CD14-positive monocyte (primary cell): ENCODE results near the gene GNPTAB. TPM values are rescaled to one million over a fixed set of nuclear protein-coding genes. Genes with fewer than 3 reads are reported as not detected.

Experiments
- DNase-seq, 3 donors: peaks; one replicate each; pipeline ENCODE4 v3.0.0-alpha.2; 2011 to 2022
- H2AFZ ChIP-seq: 2 replicates; pipeline ENCODE4 v1.6.0; 2012; ENCODE audit warnings: mild to moderate bottlenecking, low read depth, low read length, inconsistent platforms; ENCODE audit not compliant: insufficient read depth, poor library complexity, severe bottlenecking
- H3K27ac ChIP-seq, 2 donors: 1 replicate in 1 of 2; 2 replicates in 1 of 2; pipeline ENCODE4 v1.5.1; 2012 to 2013; ENCODE audit warnings: low read length in 2 of 2, control low read depth in 1 of 2, inconsistent platforms in 1 of 2, low read depth in 1 of 2, mild to moderate bottlenecking in 1 of 2
- H3K27me3 ChIP-seq, 2 donors: one replicate each; pipeline versions ENCODE4 v1.6.0 to v1.6.1; 2011 to 2013; ENCODE audit warnings: low read length in 2 of 2; ENCODE audit not compliant: control insufficient read depth in 2 of 2, insufficient read depth in 2 of 2
- H3K36me3 ChIP-seq, 2 donors: replicated peaks in 1 of 2; 1 replicate in 1 of 2; 2 replicates in 1 of 2; pipeline versions ENCODE4 v1.5.1 to v1.6.1; 2012 to 2013; ENCODE audit warnings: low read length in 2 of 2, control low read depth in 1 of 2, inconsistent platforms in 1 of 2, mild to moderate bottlenecking in 1 of 2; ENCODE audit not compliant: insufficient read depth in 2 of 2, control insufficient read depth in 1 of 2
- H3K4me1 ChIP-seq, 2 donors: 1 replicate in 1 of 2; 2 replicates in 1 of 2; pipeline versions ENCODE4 v1.5.1 to v1.6.1; 2012 to 2013; ENCODE audit warnings: low read length in 2 of 2, control low read depth in 1 of 2, inconsistent platforms in 1 of 2, mild to moderate bottlenecking in 1 of 2, moderate library complexity in 1 of 2; ENCODE audit not compliant: insufficient read depth in 2 of 2, control insufficient read depth in 1 of 2
- H3K4me2 ChIP-seq: replicated peaks from 2 replicates; pipeline ENCODE3; 2012; ENCODE audit warnings: low read length, moderate library complexity, mild to moderate bottlenecking; ENCODE audit not compliant: poor library complexity, severe bottlenecking; ENCODE audit errors: extremely low read depth
- H3K4me3 ChIP-seq, 3 experiments: fragments of 200-600 bp in 1 of 3; sonication (generic) in 1 of 3; replicated peaks in 1 of 3; 1 replicate in 2 of 3; 2 replicates in 1 of 3; pipeline ENCODE4 v1.5.1; 2011 to 2013; ENCODE audit warnings: low read length in 3 of 3, mild to moderate bottlenecking in 3 of 3, control low read depth in 2 of 3, low read depth in 2 of 3, inconsistent platforms in 1 of 3, moderate library complexity in 1 of 3
- H3K79me2 ChIP-seq: 2 replicates; pipeline ENCODE4 v1.6.0; 2012; ENCODE audit warnings: mild to moderate bottlenecking, control low read depth, inconsistent platforms, low read length, moderate library complexity; ENCODE audit not compliant: insufficient read depth
- H3K9ac ChIP-seq: 2 replicates; pipeline ENCODE4 v1.6.0; 2017; ENCODE audit warnings: low read length, mild to moderate bottlenecking; ENCODE audit not compliant: insufficient read depth, poor library complexity, severe bottlenecking
- H3K9me3 ChIP-seq, 2 donors: replicated peaks in 1 of 2; 1 replicate in 1 of 2; 2 replicates in 1 of 2; pipeline versions ENCODE4 v1.5.1 to v1.6.1; 2012 to 2013; ENCODE audit warnings: low read length in 2 of 2, control low read depth in 1 of 2; ENCODE audit not compliant: control insufficient read depth in 1 of 2, insufficient read depth in 1 of 2
- H4K20me1 ChIP-seq: 2 replicates; pipeline ENCODE4 v1.6.0; 2012; ENCODE audit warnings: mild to moderate bottlenecking, low read length, control low read depth, moderate library complexity; ENCODE audit not compliant: insufficient read depth
- H3K27ac Mint-ChIP-seq, 7 donors: one replicate each; pipeline ENCODE4 v1.8.0; 2020; ENCODE audit warnings: mild to moderate bottlenecking in 7 of 7, mixed read lengths in 7 of 7, moderate library complexity in 6 of 7, inconsistent platforms in 2 of 7
- H3K27me3 Mint-ChIP-seq, 3 donors: one replicate each; pipeline ENCODE4 v1.8.0; 2021 to 2022; ENCODE audit warnings: low read depth in 3 of 3, mild to moderate bottlenecking in 3 of 3, mixed read lengths in 3 of 3, moderate library complexity in 3 of 3, inconsistent platforms in 1 of 3
- H3K36me3 Mint-ChIP-seq, 2 donors: one replicate each; pipeline ENCODE4 v1.8.0; 2020; ENCODE audit warnings: mixed read lengths in 2 of 2, inconsistent platforms in 1 of 2, mild to moderate bottlenecking in 1 of 2
- H3K4me1 Mint-ChIP-seq: one replicate; pipeline ENCODE4 v1.8.0; 2020; ENCODE audit warnings: mild to moderate bottlenecking, mixed read lengths
- H3K4me3 Mint-ChIP-seq, 2 donors: one replicate each; pipeline ENCODE4 v1.8.0; 2020; ENCODE audit warnings: mild to moderate bottlenecking in 2 of 2, mixed read lengths in 2 of 2, moderate library complexity in 1 of 2
- H3K9me3 Mint-ChIP-seq, 7 donors: one replicate each; pipeline ENCODE4 v1.8.0; 2020 to 2022; ENCODE audit warnings: mixed read lengths in 7 of 7, mild to moderate bottlenecking in 6 of 7, moderate library complexity in 6 of 7, inconsistent platforms in 2 of 7
- CTCF ChIP-seq: fragments of 200-600 bp; IDR thresholded peaks from one replicate; pipeline ENCODE4 v1.8.0; 2022; ENCODE audit warnings: antibody characterized with exemption, mild to moderate bottlenecking
- WGBS: methylation state at CpG from one replicate; pipeline ENCODE4 v1.1.5; 2013; ENCODE audit warnings: missing lambda C conversion rate; ENCODE audit not compliant: insufficient coverage; 5-methylcytosine and 5-hydroxymethylcytosine counted together
- intact Hi-C, 2 donors: fragments of 100-400 bp; cut with micrococcal nuclease; formaldehyde crosslinking; loops; one replicate each; pipeline versions ENCODE4 v1.15.0 to v1.15.1; 2023
- polyA plus RNA-seq, 3 donors: library from polyadenylated mRNA; depleted of rRNA in 1 of 3; unstranded in 2 of 3; stranded (reverse) in 1 of 3; fragments of 300-500 nt in 2 of 3; fragments of >200 nt in 1 of 3; fragmentation: Illumina TruSeq in 2 of 3; gene quantifications; 1 replicate in 2 of 3; 2 replicates in 1 of 3; pipeline ENCODE4 v1.2.3, GENCODE V29; 2012 to 2021

Gene GNPTAB
- polyA plus RNA-seq, 3 donors = 14.4 to 29.1 (median 24.1) TPM

- Histone ChIP-seq H3K4me3 (peak overlapping the region; percentile 89 to 94 (median 92)), H3K9ac (peak overlapping the region; percentile 87), H3K79me2 (peaks cover 67% of the 10 kb centered on the region), H2AFZ (peak overlapping the region; percentile 95), H4K20me1 (peaks cover 41% of the 10 kb centered on the region), H3K27ac (peak overlapping the region; percentile 57 to 87), H3K9me3 (no peaks in the 10 kb centered on the region), H3K36me3 (peaks cover 2 to 6% of the 10 kb centered on the region in 2 donors), H3K4me2 (peak overlapping the region; percentile 85), H3K4me1 (peaks cover 32 to 60% of the 10 kb centered on the region in 2 donors), H3K27me3 (no peaks in the 10 kb centered on the region)
- no peaks in the 10 kb centered on the region for H3K9me3 Mint-ChIP-seq
- no peak for TF ChIP-seq CTCF
- H3K36me3 Mint-ChIP-seq = peaks cover 4 to 6% of the 10 kb centered on the region in 2 donors
- intact Hi-C loops = no loop called here
- peak; percentile 15 to 34 (median 31) for DNase-seq
- under 1% methylated on average over 60 of the region's 67 CpGs for WGBS
- peak overlapping the region; percentile 76 to 93 (median 89) for H3K27ac Mint-ChIP-seq
- H3K4me1 Mint-ChIP-seq = peaks cover 69% of the 10 kb centered on the region
- H3K27me3 Mint-ChIP-seq = peaks cover 0 to 3% (median 0%) of the 10 kb centered on the region in 3 donors
- peak overlapping the region; percentile 96 for H3K4me3 Mint-ChIP-seq
Observed at GRCh38 chr12:101697930-101698799, 132.6 kb downstream of the GNPTAB start.

GRCh38 chr12:101697197-101697929, 133.4 kb downstream of the GNPTAB start, which contains the start of gene CHPT1:
Gene CHPT1 (plus strand): TSS chr12:101697640. CDS start chr12:101697862, 222 bp downstream.
- Mint-ChIP-seq H3K27me3 (peaks cover 0 to 3% (median 2%) of the 10 kb centered on the region in 3 donors), H3K9me3 (no peaks in the 10 kb centered on the region), H3K36me3 (no peaks in the 10 kb centered on the region), H3K27ac (peak within 1 kb of the TSS; percentile 83 to 93 (median 90)), H3K4me3 (peak within 1 kb of the TSS; percentile 96), H3K4me1 (peaks cover 61% of the 10 kb centered on the region)
- Histone ChIP-seq H3K36me3 (no peaks in the 10 kb centered on the region), H2AFZ (peak within 1 kb of the TSS; percentile 95), H4K20me1 (peaks cover 33% of the 10 kb centered on the region), H3K27ac (peak within 1 kb of the TSS; percentile 57 to 87), H3K4me3 (peak within 1 kb of the TSS; percentile 89 to 94 (median 92)), H3K27me3 (no peaks in the 10 kb centered on the region), H3K9ac (peak within 1 kb of the TSS; percentile 87), H3K4me2 (peak within 1 kb of the TSS; percentile 85), H3K4me1 (peaks cover 32 to 60% of the 10 kb centered on the region in 2 donors), H3K79me2 (peaks cover 59% of the 10 kb centered on the region), H3K9me3 (no peaks in the 10 kb centered on the region)
- intact Hi-C loops = no loop called here
- DNase-seq = peak; percentile 48 to 49 (median 48)
- under 1% methylated on average over 70 of the region's 80 CpGs for WGBS
- no peak for TF ChIP-seq CTCF
